ENCODE measurements around the gene WDR19. TPM values are rescaled to one million over a fixed set of nuclear protein-coding genes. Genes with fewer than 3 reads are reported as not detected.

Gene WDR19
- polyA plus RNA-seq, 1 of the 3 experiments (the other 2 are of a cell fraction): 23.3 TPM

DNA sequence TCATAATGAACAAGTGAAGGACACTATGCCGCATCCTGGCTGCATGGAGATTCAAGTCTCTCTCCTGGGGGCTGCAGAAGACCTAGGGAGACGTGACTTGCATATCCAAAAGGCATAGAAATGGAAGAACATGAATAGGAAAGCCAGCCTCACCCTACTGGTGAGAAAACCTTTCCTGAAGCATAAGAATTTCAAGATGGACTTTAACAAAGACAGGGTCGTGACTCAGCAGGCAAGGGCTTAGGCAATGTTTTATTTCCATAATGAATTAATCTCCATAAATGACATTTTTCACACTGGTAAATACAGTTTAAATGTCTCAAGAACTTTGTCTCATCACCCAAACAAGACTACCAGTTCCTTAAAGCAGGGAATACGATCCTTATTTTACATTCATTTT lies 104.9 kb downstream of the WDR19 start:
- Histone ChIP-seq H3K4me3 (ENCODE audit: low read depth in 2 of 2, low read length in 1 of 2) (no peak overlapping the region), H3K27me3 (ENCODE audit: insufficient read depth) (no peaks in the 10 kb centered on the region), H3F3A (replicated peaks; ENCODE audit: insufficient read depth) (no peaks in the 10 kb centered on the region), H3K9me3 (no peaks in the 10 kb centered on the region), H3K79me2 (ENCODE audit: insufficient read depth) (no peaks in the 10 kb centered on the region), H3K36me3 (replicated peaks in 1 of 2; ENCODE audit: control insufficient read depth in 1 of 2, insufficient read depth in 2 of 2, low read length in 1 of 2) (peaks cover 64 to 69% of the 10 kb centered on the region in 2 experiments), H3K9ac (no peak overlapping the region), H2AFZ (ENCODE audit: low read depth) (no peak overlapping the region), H3K4me1 (ENCODE audit: control insufficient read depth in 1 of 2, insufficient read depth in 2 of 2, low read depth in 1 of 2, low read length in 1 of 2) (no peaks in the 10 kb centered on the region), H3K9me2 (no peaks in the 10 kb centered on the region), H4K20me1 (ENCODE audit: insufficient read depth) (no peaks in the 10 kb centered on the region), H3K27ac (ENCODE audit: low read depth in 2 of 2, low read length in 1 of 2) (no peak overlapping the region), H3K4me2 (no peak overlapping the region)
- TF ChIP-seq SMC3 (IDR thresholded peaks at IDR 0.05; ENCODE audit: low read depth, low read length) (no peak), EZH2phosphoT487 (IDR thresholded peaks at IDR 0.05; ENCODE audit: borderline replicate concordance, low read depth) (no peak), RAD21 (IDR thresholded peaks at IDR 0.05; ENCODE audit: low read length) (no peak), TEAD4 (IDR thresholded peaks at IDR 0.05; ENCODE audit: borderline replicate concordance, insufficient read depth) (no peak), GATA2 (CRISPR knock-in tag; IDR thresholded peaks at IDR 0.05) (no peak), FOXJ3 (CRISPR knock-in tag; IDR thresholded peaks at IDR 0.05) (no peak), MEF2A (IDR thresholded peaks at IDR 0.05; ENCODE audit: borderline replicate concordance, low read depth) (no peak), FOXM1 (IDR thresholded peaks at IDR 0.05; ENCODE audit: low read depth) (no peak), ELF1 (IDR thresholded peaks at IDR 0.05) (no peak), RFX5 (IDR thresholded peaks at IDR 0.05; ENCODE audit: low read length) (no peak), YY1 (IDR thresholded peaks at IDR 0.05; ENCODE audit: low read depth) (no peak), RXRA (IDR thresholded peaks at IDR 0.05; ENCODE audit: borderline replicate concordance, low read depth) (no peak)
- TF ChIP-seq, protein P1, sequence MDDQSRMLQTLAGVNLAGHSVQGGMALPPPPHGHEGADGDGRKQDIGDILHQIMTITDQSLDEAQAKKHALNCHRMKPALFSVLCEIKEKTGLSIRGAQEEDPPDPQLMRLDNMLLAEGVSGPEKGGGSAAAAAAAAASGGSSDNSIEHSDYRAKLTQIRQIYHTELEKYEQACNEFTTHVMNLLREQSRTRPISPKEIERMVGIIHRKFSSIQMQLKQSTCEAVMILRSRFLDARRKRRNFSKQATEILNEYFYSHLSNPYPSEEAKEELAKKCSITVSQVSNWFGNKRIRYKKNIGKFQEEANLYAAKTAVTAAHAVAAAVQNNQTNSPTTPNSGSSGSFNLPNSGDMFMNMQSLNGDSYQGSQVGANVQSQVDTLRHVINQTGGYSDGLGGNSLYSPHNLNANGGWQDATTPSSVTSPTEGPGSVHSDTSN (IDR thresholded peaks at IDR 0.05): no peak
- TF ChIP-seq, protein P2, sequence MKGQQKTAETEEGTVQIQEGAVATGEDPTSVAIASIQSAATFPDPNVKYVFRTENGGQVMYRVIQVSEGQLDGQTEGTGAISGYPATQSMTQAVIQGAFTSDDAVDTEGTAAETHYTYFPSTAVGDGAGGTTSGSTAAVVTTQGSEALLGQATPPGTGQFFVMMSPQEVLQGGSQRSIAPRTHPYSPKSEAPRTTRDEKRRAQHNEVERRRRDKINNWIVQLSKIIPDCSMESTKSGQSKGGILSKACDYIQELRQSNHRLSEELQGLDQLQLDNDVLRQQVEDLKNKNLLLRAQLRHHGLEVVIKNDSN (IDR thresholded peaks at IDR 0.05; ENCODE audit: borderline replicate concordance, low read depth): no peak
- TF ChIP-seq, protein P3, sequence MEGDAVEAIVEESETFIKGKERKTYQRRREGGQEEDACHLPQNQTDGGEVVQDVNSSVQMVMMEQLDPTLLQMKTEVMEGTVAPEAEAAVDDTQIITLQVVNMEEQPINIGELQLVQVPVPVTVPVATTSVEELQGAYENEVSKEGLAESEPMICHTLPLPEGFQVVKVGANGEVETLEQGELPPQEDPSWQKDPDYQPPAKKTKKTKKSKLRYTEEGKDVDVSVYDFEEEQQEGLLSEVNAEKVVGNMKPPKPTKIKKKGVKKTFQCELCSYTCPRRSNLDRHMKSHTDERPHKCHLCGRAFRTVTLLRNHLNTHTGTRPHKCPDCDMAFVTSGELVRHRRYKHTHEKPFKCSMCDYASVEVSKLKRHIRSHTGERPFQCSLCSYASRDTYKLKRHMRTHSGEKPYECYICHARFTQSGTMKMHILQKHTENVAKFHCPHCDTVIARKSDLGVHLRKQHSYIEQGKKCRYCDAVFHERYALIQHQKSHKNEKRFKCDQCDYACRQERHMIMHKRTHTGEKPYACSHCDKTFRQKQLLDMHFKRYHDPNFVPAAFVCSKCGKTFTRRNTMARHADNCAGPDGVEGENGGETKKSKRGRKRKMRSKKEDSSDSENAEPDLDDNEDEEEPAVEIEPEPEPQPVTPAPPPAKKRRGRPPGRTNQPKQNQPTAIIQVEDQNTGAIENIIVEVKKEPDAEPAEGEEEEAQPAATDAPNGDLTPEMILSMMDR (IDR thresholded peaks at IDR 0.05): no peak
- TF ChIP-seq, protein P4, sequence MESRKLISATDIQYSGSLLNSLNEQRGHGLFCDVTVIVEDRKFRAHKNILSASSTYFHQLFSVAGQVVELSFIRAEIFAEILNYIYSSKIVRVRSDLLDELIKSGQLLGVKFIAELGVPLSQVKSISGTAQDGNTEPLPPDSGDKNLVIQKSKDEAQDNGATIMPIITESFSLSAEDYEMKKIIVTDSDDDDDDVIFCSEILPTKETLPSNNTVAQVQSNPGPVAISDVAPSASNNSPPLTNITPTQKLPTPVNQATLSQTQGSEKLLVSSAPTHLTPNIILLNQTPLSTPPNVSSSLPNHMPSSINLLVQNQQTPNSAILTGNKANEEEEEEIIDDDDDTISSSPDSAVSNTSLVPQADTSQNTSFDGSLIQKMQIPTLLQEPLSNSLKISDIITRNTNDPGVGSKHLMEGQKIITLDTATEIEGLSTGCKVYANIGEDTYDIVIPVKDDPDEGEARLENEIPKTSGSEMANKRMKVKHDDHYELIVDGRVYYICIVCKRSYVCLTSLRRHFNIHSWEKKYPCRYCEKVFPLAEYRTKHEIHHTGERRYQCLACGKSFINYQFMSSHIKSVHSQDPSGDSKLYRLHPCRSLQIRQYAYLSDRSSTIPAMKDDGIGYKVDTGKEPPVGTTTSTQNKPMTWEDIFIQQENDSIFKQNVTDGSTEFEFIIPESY (IDR thresholded peaks at IDR 0.05; ENCODE audit: borderline replicate concordance, low read depth): no peak
- TF ChIP-seq, protein P5, sequence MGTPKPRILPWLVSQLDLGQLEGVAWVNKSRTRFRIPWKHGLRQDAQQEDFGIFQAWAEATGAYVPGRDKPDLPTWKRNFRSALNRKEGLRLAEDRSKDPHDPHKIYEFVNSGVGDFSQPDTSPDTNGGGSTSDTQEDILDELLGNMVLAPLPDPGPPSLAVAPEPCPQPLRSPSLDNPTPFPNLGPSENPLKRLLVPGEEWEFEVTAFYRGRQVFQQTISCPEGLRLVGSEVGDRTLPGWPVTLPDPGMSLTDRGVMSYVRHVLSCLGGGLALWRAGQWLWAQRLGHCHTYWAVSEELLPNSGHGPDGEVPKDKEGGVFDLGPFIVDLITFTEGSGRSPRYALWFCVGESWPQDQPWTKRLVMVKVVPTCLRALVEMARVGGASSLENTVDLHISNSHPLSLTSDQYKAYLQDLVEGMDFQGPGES (IDR thresholded peaks at IDR 0.05; ENCODE audit: low read depth, low read length): no peak
- TF ChIP-seq, protein P6, sequence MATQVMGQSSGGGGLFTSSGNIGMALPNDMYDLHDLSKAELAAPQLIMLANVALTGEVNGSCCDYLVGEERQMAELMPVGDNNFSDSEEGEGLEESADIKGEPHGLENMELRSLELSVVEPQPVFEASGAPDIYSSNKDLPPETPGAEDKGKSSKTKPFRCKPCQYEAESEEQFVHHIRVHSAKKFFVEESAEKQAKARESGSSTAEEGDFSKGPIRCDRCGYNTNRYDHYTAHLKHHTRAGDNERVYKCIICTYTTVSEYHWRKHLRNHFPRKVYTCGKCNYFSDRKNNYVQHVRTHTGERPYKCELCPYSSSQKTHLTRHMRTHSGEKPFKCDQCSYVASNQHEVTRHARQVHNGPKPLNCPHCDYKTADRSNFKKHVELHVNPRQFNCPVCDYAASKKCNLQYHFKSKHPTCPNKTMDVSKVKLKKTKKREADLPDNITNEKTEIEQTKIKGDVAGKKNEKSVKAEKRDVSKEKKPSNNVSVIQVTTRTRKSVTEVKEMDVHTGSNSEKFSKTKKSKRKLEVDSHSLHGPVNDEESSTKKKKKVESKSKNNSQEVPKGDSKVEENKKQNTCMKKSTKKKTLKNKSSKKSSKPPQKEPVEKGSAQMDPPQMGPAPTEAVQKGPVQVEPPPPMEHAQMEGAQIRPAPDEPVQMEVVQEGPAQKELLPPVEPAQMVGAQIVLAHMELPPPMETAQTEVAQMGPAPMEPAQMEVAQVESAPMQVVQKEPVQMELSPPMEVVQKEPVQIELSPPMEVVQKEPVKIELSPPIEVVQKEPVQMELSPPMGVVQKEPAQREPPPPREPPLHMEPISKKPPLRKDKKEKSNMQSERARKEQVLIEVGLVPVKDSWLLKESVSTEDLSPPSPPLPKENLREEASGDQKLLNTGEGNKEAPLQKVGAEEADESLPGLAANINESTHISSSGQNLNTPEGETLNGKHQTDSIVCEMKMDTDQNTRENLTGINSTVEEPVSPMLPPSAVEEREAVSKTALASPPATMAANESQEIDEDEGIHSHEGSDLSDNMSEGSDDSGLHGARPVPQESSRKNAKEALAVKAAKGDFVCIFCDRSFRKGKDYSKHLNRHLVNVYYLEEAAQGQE (IDR thresholded peaks at IDR 0.05; ENCODE audit: low read depth, low read length): no peak
- TF ChIP-seq, protein P7, sequence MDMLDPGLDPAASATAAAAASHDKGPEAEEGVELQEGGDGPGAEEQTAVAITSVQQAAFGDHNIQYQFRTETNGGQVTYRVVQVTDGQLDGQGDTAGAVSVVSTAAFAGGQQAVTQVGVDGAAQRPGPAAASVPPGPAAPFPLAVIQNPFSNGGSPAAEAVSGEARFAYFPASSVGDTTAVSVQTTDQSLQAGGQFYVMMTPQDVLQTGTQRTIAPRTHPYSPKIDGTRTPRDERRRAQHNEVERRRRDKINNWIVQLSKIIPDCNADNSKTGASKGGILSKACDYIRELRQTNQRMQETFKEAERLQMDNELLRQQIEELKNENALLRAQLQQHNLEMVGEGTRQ (IDR thresholded peaks at IDR 0.05; ENCODE audit: borderline replicate concordance, low read depth, low read length): no peak
- WGBS (ENCODE audit: low lambda C conversion rate): 98% methylated on average over 4 of the region's 4 CpGs
- CTCF ChIA-PET: interaction anchor here (1.3 kb wide), 1 partner anchor 11 kb away, joined by 4 read pairs; no protein-coding TSS in a partner anchor
- no peak for DNase-seq
- POLR2A ChIA-PET: no interaction called here
